Hepatocyte (in vitro differentiated cells): ENCODE data around the gene KCNRG. TPM values are rescaled to one million over a fixed set of nuclear protein-coding genes. Genes with fewer than 3 reads are reported as not detected.

Experiments
- DNase-seq: peaks from one replicate; pipeline ENCODE4 v3.0.0-alpha.2; 2016; ENCODE audit warnings: low spot score
- H2AFZ ChIP-seq: fragments of 200-600 bp; sonication (generic); 2 replicates; pipeline ENCODE4 v1.6.0; 2016; ENCODE audit warnings: antibody characterized with exemption, mild to moderate bottlenecking
- H3K27ac ChIP-seq: fragments of 200-600 bp; sonication (generic); 2 replicates; pipeline ENCODE4 v1.5.1; 2016; ENCODE audit warnings: mild to moderate bottlenecking
- H3K27me3 ChIP-seq: fragments of 200-600 bp; sonication (generic); 2 replicates; pipeline ENCODE4 v1.6.1; 2016
- H3K36me3 ChIP-seq: fragments of 200-600 bp; sonication (generic); replicated peaks from 2 replicates; pipeline ENCODE4 v1.5.1; 2016; ENCODE audit warnings: low read depth; ENCODE audit not compliant: insufficient read depth
- H3K4me1 ChIP-seq: fragments of 200-600 bp; sonication (generic); 2 replicates; pipeline ENCODE4 v1.5.1; 2016; ENCODE audit warnings: mild to moderate bottlenecking, moderate library complexity; ENCODE audit not compliant: insufficient read depth
- H3K4me2 ChIP-seq: fragments of 200-600 bp; sonication (generic); 2 replicates; pipeline ENCODE4 v1.6.0; 2016
- H3K4me3 ChIP-seq: fragments of 200-600 bp; sonication (generic); 2 replicates; pipeline ENCODE4 v1.5.1; 2016; ENCODE audit warnings: mild to moderate bottlenecking
- H3K79me2 ChIP-seq: fragments of 200-600 bp; sonication (generic); 2 replicates; pipeline ENCODE4 v1.6.0; 2017; ENCODE audit warnings: mild to moderate bottlenecking
- H3K9me2 ChIP-seq: fragments of 200-600 bp; sonication (generic); replicated peaks from 2 replicates; pipeline ENCODE4 v1.6.0; 2017; ENCODE audit warnings: mild to moderate bottlenecking; ENCODE audit not compliant: insufficient read depth
- H3K9me3 ChIP-seq: fragments of 200-600 bp; sonication (generic); 2 replicates; pipeline ENCODE4 v1.5.1; 2016; ENCODE audit warnings: low read depth, mild to moderate bottlenecking
- H4K20me1 ChIP-seq: fragments of 200-600 bp; sonication (generic); 2 replicates; pipeline ENCODE4 v1.6.0; 2016; ENCODE audit warnings: mild to moderate bottlenecking; ENCODE audit not compliant: insufficient read depth, poor library complexity, severe bottlenecking
- EZH2 ChIP-seq: fragments of 200-600 bp; sonication (generic); IDR thresholded peaks from 2 replicates; pipeline ENCODE4 v1.6.1; 2016; ENCODE audit warnings: antibody characterized with exemption, mild to moderate bottlenecking, borderline replicate concordance
- EZH2phosphoT487 ChIP-seq: fragments of 200-600 bp; sonication (generic); IDR thresholded peaks from one replicate; pipeline ENCODE4 v1.6.1; 2018; ENCODE audit warnings: antibody characterized with exemption, mild to moderate bottlenecking, low read depth, moderate library complexity; ENCODE audit not compliant: unreplicated experiment, severe bottlenecking
- WGBS: methylation state at CpG from one replicate; pipeline ENCODE4 v1.1.6; 2016; ENCODE audit warnings: low lambda C conversion rate; ENCODE audit errors: missing lambda C conversion rate; 5-methylcytosine and 5-hydroxymethylcytosine counted together
- polyA plus RNA-seq: library from polyadenylated mRNA; unstranded; fragments of >200 nt; fragmentation: Nextera tagmentation; extraction: Ambion mirVana; gene quantifications from 2 replicates; pipeline ENCODE4 v1.2.1, GENCODE V29; 2016
- total RNA-seq: library from RNA; depleted of rRNA; stranded (reverse); fragments of >200 nt; gene quantifications from 2 replicates; pipeline ENCODE4 v1.2.3, GENCODE V29; 2014
- TF ChIP-seq, protein P1 (sequence below): fragments of 200-600 bp; sonication (generic); IDR thresholded peaks from 2 replicates; pipeline ENCODE4 v1.5.1; 2016; ENCODE audit warnings: antibody characterized with exemption, mild to moderate bottlenecking; ENCODE audit not compliant: poor library complexity

KCNRG gene
- total and polyA plus RNA-seq, 2 experiments from 2014 or later = 0.57 to 1.3 TPM

DNA sequence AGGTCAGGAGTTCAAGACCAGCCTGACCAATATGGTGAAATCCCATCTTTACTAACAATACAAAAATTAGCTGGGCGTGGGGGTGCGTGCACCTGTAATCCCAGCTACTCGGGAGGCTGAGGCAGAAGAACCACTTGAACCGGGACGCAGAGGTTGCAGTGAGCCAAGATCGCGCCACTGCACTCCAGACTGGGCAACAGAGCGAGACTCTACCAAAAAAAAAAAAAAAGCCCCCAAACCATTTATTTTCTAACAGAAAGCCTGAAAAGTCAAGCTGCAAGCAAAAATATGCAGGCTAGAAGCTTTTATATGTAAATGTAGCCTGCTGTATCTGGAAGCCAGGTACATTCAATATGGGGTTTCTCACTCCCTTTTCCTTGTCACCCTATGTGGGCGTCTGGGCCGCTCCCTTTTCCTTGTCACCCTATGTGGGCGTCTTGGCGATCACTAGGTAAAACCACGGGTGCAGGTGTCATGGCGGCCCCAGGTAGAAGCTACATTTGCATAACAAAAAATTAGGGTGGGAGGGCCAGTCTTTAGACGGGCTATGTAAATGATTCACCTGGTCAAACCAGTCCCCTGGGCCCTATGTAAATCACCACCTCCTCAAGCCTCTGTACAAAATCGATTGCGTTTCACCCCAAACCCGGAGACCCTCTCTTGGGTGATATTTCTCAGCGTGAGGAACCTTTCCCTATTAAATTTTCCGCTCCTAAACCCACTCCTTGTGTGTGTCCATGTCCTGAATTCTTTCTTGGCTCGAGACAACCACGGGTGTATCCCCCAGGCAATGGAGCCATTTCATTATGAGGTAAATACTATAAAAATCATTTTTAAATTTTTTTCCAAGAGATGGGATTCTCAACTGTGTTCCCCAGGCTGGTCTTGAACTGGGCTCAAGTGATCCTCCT, 16.3 kb upstream of the KCNRG start:
- no peaks in the 10 kb centered on the region for H3K27me3 ChIP-seq
- no peaks in the 10 kb centered on the region for H3K9me3 ChIP-seq
- H3K4me3 ChIP-seq = no peak overlapping the region
- no peaks in the 10 kb centered on the region for H3K9me2 ChIP-seq
- no peak overlapping the region for H2AFZ ChIP-seq
- H3K36me3 ChIP-seq = no peaks in the 10 kb centered on the region
- peak overlapping the region; percentile 85 for H3K4me2 ChIP-seq
- H3K4me1 ChIP-seq = peaks cover 31% of the 10 kb centered on the region
- TF ChIP-seq EZH2 (no peak), EZH2phosphoT487 (no peak)
- TF ChIP-seq, protein P1, sequence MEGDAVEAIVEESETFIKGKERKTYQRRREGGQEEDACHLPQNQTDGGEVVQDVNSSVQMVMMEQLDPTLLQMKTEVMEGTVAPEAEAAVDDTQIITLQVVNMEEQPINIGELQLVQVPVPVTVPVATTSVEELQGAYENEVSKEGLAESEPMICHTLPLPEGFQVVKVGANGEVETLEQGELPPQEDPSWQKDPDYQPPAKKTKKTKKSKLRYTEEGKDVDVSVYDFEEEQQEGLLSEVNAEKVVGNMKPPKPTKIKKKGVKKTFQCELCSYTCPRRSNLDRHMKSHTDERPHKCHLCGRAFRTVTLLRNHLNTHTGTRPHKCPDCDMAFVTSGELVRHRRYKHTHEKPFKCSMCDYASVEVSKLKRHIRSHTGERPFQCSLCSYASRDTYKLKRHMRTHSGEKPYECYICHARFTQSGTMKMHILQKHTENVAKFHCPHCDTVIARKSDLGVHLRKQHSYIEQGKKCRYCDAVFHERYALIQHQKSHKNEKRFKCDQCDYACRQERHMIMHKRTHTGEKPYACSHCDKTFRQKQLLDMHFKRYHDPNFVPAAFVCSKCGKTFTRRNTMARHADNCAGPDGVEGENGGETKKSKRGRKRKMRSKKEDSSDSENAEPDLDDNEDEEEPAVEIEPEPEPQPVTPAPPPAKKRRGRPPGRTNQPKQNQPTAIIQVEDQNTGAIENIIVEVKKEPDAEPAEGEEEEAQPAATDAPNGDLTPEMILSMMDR = no peak
- H3K27ac ChIP-seq = peak overlapping the region; percentile 99
- no peak for DNase-seq
- H4K20me1 ChIP-seq = no peaks in the 10 kb centered on the region
- peaks cover 57% of the 10 kb centered on the region for H3K79me2 ChIP-seq
- whole genome bisulfite sequencing = 75% methylated on average over 22 of the region's 22 CpGs

DNA sequence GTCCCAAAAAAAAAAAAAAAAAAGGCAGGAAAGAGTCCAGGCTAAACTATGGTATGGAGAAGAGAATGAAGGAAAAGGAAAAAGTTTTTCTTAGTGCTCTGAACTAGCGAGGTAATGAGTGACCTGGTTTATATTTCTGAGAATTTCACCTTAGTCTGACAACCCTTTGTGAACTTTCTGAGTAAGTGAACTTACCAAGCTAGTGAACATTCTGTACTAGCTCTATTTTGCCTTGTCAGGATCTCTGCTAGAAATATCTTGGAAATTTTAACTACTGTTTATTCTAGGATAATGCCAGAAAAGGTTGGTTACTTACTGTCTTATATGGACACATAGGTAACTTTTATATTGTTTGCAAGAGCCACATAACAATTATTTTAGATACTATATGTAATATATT, 14.0 kb upstream of the KCNRG start:
- Histone ChIP-seq H3K9me2 (no peaks in the 10 kb centered on the region), H3K4me1 (peaks cover 31% of the 10 kb centered on the region), H3K79me2 (peaks cover 80% of the 10 kb centered on the region), H2AFZ (no peak overlapping the region), H3K27me3 (no peaks in the 10 kb centered on the region), H3K27ac (peak overlapping the region; percentile 54), H3K9me3 (no peaks in the 10 kb centered on the region), H3K36me3 (no peaks in the 10 kb centered on the region), H4K20me1 (no peaks in the 10 kb centered on the region), H3K4me3 (no peak overlapping the region), H3K4me2 (peak overlapping the region; percentile 85)
- TF ChIP-seq EZH2phosphoT487 (no peak), EZH2 (no peak)
- TF ChIP-seq, protein P1 = no peak
- no peak for DNase-seq
- WGBS = 48% methylated on average over 1 of the region's 1 CpG

DNA sequence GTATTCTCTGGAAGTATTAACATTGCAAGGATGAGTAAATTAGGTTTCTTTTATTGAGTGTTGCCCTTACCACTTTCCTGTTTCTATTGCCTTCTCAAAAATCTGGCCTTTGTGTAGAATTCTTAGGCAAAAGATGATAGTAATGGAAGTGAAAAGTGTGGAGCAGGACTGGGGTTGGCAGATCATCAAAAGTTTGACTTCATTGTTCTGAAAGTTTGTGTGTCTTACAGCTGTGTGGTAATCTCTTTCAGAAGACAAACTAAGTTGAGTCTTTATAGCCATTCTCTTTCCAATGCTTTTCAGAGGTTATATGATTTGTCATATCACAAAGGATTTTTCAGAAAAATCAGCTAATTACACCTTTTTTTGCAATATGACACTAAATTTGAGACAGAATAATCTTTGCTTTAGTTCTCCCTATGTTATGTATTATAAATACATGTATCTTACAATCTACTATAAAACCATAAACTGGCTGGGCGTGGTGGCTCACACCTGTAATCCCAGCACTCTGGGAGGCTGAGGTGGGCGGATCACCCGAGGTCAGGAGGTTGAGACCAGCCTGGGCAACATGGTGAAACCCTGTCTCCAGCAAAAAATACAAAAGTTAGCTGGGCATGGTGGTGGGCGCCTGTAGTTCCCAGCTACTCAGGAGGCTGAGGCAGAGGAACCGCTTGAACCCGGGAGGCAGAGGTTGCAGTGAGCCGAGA, 8.7 kb upstream of the KCNRG start:
- H3K27ac ChIP-seq = no peak overlapping the region
- H3K79me2 ChIP-seq = peaks cover 78% of the 10 kb centered on the region
- no peaks in the 10 kb centered on the region for H3K27me3 ChIP-seq
- peaks cover 6% of the 10 kb centered on the region for H3K36me3 ChIP-seq
- no peaks in the 10 kb centered on the region for H3K9me3 ChIP-seq
- no peak for DNase-seq
- peaks cover 7% of the 10 kb centered on the region for H4K20me1 ChIP-seq
- H2AFZ ChIP-seq = no peak overlapping the region
- peaks cover 2% of the 10 kb centered on the region for H3K4me1 ChIP-seq
- no peak overlapping the region for H3K4me3 ChIP-seq
- TF ChIP-seq EZH2 = no peak
- TF ChIP-seq, protein P1 = no peak
- no peak for TF ChIP-seq EZH2phosphoT487
- no peak overlapping the region for H3K4me2 ChIP-seq
- WGBS = 97% methylated on average over 7 of the region's 7 CpGs
- no peaks in the 10 kb centered on the region for H3K9me2 ChIP-seq
